NCI-H2196 treated with DMSO at 0.1 percent for 48 hours (cell line): ENCODE measurements around the gene SAMHD1.
"Not testable (repeated sequence)": the region's sequence is repeated elsewhere in the genome, so short reads cannot be mapped to it uniquely, and the experiment has no call there.

ENCODE experiments used
- DNase-seq: peaks from one replicate; lab custom pipeline; 2025; ENCODE audit not compliant: unreplicated experiment; lab: John Stamatoyannopoulos, UW

Gene SAMHD1

DNA sequence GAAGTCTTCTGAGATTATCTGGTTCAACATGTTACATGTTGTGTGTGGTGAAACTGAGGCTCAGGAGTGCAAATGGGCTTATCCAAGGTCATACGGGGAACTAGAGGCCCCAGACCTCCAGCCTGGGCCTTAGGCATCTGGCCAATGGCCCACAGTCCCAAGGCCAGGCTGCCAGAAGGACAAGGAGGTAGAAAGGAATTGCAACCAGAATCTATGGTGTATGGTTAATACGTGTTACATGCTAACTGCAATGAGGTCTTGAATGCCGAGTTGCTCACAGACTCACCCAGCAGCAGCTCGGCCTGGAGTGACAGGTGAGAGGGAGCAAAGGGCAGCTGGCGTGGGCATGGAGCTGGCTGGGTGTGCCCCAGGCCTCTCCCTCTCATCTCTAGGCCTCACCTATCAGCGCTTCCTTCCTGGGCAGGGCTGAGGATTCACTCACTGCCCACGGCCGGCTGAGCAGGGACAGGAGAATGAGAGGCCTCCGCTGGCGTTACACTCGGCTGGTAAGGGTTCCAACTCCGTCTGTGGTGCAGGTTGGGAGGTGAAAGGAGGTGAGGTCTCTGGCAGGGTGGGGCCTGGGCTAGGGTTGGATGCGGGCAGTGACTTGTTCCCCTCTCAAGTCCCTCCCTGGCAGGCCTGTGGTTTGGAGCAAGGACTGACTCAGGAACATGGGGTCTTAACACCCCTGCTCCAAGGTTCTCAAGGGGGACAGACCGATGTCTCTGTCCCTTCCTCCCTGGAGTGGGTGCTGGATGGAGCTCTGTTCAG is 75.6 kb downstream of the SAMHD1 start, which contains the start of gene TLDC2:
Gene TLDC2, plus strand, starts transcription at position 437 of the 771 bp plus-strand sequence. Its CDS starts 37 bp downstream, at position 474.
- no peak for DNase-seq

DNA sequence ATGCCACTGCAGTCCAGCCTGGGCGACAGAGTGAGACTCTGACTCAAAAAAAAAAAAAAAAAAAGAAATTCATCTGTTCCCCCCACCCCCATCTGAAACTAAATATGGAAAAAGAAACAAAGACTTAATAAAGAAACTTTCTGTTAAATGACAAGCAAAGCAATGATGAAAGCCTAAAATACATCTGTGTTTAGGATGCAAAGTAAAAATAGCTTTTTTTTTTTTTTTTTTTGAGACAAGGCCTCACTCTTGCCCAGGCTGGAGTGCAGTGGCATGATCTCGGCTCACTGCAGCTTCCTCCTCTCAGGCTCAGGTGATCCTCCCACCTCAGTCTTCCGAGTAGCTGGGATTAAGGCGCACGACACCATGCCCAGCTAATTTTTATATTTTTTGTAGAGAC is 76.4 kb downstream of the SAMHD1 start:
- not testable (repeated sequence) for DNase-seq

DNA sequence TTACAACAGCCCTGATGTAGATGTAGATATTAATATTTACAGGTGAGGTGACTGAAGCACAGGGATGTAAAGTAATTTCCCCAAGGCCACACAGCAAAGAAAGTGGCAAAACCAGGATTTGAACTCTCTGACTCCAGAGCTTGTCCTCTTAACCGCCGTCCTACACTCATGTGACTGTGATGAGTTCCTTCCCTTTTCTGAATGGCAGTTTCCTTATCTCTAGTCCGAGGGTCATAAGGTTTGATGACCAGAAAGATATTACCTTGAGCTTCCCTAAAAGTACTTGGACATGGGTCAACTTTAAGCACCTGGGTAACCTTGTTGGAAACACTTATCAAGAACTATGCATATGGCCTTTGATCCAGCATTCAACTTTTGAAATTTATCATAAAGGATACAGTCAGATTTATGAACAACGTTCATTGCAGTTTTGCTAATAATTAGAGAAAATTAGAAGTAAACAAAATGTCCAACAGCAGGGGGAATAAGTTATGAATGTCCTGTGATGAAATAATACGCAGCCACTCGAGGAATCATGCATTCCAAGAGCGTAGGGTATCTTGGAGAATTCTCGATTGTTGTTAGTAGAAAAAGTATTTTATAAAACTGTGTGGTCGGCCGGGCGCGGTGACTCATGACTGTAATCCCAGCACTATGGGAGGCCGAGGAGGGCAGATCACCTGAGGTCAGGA is 77.9 kb downstream of the SAMHD1 start:
- DNase-seq, result no peak

DNA sequence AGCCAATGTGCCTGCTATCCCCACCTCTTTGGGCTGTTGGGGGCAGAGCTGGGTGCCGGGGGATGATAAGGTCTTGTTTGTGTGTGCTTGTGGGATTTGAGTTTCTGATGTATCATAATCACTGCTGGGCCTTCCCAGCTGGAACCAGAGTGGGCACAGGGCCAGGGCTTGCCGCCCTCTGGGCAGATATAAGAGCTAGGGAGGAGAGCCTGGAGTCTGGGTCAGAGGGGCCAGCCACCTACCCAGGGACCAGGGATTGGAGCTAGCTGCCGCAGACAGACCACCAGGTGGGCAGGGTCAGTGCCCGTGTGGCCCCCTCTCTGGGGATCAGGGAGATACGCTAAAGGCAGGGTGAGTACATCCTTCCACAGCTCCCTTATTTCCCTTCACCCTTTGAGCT is 78.7 kb downstream of the SAMHD1 start:
- no peak for DNase-seq

- no peak for DNase-seq
Observed at GRCh38 chr20:36871640-36872570, 79.6 kb downstream of the SAMHD1 start.

DNA sequence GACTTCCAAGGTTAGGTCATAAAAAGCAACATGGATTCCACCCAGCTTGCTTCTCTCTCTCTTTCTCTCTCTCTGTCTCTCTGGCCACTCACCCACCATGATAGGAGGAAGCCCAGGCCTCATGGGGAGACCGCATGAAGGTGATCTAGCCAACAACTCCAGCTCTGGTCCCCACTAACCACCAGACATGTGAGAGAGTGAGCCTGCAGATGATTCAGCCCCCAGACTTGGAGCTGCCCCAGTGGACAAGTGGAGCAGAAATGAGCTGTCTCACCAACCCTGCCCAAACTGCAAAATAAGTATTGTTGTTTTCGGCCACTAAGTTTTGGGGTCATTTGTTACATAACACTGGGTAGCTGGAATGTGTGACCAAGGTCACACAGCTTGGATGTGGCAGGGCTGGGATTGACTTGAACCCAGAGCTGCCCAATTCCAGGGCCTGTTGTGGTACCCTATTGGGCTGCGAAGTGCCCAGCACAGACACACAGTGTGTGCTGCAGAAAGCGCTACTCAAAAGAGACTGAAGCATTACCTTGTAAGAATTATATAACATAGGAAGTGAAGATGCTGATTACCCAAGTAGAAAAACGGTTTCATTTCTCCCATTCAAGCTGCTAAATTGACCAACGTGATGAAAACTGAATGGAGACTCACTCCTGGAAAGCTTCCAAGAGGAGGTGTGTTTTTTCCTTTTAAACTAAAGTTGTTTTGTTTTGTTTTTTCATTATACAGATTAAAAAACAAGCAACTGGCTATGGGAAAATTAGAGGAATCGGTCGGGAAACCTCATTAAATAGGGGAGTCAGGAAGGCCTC is 84.6 kb downstream of the SAMHD1 start:
- DNase-seq, result no peak

DNA sequence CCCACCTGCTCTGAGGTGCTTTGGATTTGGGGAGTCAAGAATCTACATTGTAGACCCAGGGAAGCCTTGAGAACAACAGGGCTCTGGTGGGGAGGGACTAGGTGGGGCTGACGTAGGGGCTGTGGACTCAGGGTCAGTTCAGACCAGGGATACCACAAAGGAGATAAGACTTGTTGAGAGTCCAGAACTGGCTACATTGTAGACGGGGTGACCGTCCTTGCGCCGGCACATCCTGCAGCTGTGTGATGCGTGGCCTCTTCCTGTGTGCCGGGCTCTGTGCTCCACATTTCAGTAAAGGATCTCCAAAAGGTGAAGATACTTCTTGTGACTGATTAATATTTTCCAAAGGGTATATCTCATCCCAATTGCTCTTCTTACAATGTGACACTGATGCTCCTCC is 85.3 kb downstream of the SAMHD1 start:
- no peak for DNase-seq

GRCh38 chr20:36865861-36866149 is 85.7 kb downstream of the SAMHD1 start:
- DNase-seq, result no peak

- no peak for DNase-seq
Observed at GRCh38 chr20:36865076-36865860, 86.2 kb downstream of the SAMHD1 start.

GRCh38 chr20:36862857-36863668 is 88.4 kb downstream of the SAMHD1 start:
- DNase-seq, result no peak

- peak; percentile 75 for DNase-seq
Observed at GRCh38 chr20:36861875-36862801, 89.4 kb downstream of the SAMHD1 start.

DNA sequence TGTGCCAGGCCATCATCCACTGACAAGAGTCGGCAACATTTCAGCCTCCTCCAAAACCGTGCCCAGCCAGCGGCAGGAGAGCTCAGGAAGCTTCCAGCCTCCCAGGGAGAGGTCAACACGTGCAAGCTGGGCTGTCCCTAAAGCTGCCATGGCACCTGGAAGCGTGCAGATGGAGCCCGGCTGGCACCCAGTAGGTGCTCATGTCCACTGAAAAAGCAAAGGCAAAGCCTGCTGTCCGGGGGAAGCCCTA is 90.0 kb downstream of the SAMHD1 start:
- no peak for DNase-seq

GRCh38 chr20:36860811-36861624 is 90.5 kb downstream of the SAMHD1 start:
- no peak for DNase-seq

GRCh38 chr20:36860339-36860738 is 91.2 kb downstream of the SAMHD1 start:
- no peak for DNase-seq

DNA sequence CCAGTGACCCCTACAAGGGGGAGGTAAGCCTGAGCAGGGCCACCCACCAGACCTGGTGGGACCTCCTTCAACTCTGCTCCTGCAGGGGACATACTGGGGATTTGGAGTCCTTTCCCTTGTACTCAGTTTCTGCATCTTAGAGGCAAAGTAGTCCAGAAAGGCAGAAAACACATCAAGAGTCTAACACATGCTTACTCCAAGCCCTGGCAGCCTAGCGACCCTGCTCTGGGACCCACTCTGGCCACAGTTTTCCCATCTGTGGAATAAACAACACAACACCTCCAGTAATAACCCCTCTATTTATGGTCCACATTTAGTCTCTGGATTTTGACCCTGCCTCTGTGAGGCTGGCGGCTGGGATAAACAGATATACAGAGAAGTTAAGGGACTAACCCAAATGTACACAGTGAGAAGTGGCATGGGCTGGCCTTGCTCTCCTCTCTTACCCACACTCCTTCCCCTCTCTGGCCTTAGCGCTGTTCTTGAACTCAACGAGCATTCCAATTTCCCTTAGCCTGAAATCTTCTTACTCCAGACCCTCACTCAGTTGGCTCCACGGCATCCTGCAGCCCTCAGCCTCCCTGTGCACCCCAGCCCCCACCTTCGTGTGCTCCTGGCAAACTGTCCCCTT is 91.7 kb downstream of the SAMHD1 start:
- DNase-seq, result no peak

DNA sequence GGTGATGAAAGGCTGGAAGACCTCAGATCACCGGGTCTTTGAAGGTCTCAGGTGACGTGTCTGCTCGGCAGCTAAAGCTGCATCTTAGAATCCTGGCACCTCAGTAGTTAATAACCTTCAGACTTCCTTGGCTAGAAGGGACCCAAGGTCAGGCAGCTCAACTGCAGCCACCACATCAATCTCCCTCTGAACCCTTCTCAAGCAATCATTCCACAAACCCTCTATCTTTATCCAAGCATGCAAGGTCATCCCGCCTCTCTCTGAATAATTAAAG is 92.3 kb downstream of the SAMHD1 start:
- no peak for DNase-seq
